Activated B cell treated with CpG ODN at 0.5 μM for 24 hours (primary cell): ENCODE measurements around the gene AURKB. TPM values are rescaled to one million over a fixed set of nuclear protein-coding genes. Genes with fewer than 3 reads are reported as not detected.

Experiments used
- ATAC-seq: fragments of 200-7000 bp; cut with Tn5 transposase; one replicate; pipeline ENCODE4 v1.10.0; 2021; ENCODE audit warnings: low read depth, mild to moderate bottlenecking, moderate library complexity
- CTCF ChIA-PET: fragments of 350-600 bp; sonication (Branson Sonifier 250); formaldehyde crosslinking; loops from one replicate; lab custom pipeline; 2021; ENCODE audit warnings: antibody characterized with exemption; lab: Charles Lee
- POLR2A ChIA-PET: fragments of 350-600 bp; sonication (Branson Sonifier 250); formaldehyde crosslinking; loops from one replicate; lab custom pipeline; 2021; ENCODE audit warnings: antibody characterized with exemption; lab: Charles Lee
- DNase-seq: peaks from one replicate; pipeline ENCODE4 v3.0.0; 2022
- H3K27ac Mint-ChIP-seq: one replicate; pipeline ENCODE4 v1.8.0; 2020; ENCODE audit warnings: mixed read lengths
- H3K27me3 Mint-ChIP-seq: one replicate; pipeline ENCODE4 v1.8.0; 2021; ENCODE audit warnings: mixed read lengths
- H3K36me3 Mint-ChIP-seq: one replicate; pipeline ENCODE4 v1.8.0; 2021; ENCODE audit warnings: low read depth, mixed read lengths
- H3K4me1 Mint-ChIP-seq: one replicate; pipeline ENCODE4 v1.8.0; 2021; ENCODE audit warnings: mixed read lengths
- H3K4me3 Mint-ChIP-seq: one replicate; pipeline ENCODE4 v1.8.0; 2020; ENCODE audit warnings: mild to moderate bottlenecking, mixed read lengths
- H3K9me3 Mint-ChIP-seq: one replicate; pipeline ENCODE4 v1.8.0; 2020; ENCODE audit warnings: mixed read lengths
- CTCF ChIP-seq: fragments of 200-600 bp; IDR thresholded peaks from one replicate; pipeline ENCODE4 v1.8.0; 2022; ENCODE audit warnings: antibody characterized with exemption, mild to moderate bottlenecking
- intact Hi-C: fragments of 100-400 bp; cut with micrococcal nuclease; formaldehyde crosslinking; loops from one replicate; pipeline ENCODE4 v1.15.1; 2024
- total RNA-seq: library from RNA; stranded (reverse); gene quantifications from 2 replicates; pipeline ENCODE4 v1.2.3, GENCODE V29; 2022

AURKB gene
- total RNA-seq, 1 donor from 2014 or later = 3.0 TPM

DNA sequence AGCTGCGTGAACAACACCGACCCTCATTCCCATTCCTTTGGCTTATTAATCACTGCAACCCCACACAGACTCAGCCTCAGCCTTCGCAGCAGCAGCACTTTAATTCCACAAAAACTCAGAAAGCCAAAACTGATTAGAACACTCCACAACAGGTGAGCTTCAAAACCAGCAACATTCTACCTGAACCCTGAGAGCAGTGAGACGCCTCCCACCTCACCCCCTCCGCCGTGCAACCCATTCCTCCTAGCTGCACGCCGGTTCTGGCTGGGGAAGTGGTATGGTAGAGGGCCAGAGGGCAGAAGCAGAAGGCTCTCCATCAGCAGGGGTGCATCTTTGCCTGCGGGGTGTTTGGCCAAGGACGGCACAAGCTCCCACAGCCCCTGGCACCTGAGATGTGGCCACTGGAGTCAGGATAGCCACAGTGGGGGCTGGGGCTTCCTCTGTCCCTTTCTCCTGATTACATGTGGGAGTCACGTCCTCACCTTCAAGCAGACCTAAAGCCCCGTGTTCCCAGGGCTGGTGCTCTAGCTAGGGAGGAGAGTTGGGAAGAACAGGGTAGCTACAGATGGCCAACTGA is 22.0 kb downstream of the AURKB start:
- Mint-ChIP-seq H3K4me3 (no peak overlapping the region), H3K4me1 (peaks cover 18% of the 10 kb centered on the region), H3K27me3 (no peaks in the 10 kb centered on the region), H3K36me3 (no peaks in the 10 kb centered on the region), H3K9me3 (no peaks in the 10 kb centered on the region), H3K27ac (no peak overlapping the region)
- no peak for DNase-seq
- intact Hi-C loops = no loop called here
- ChIA-PET POLR2A (interaction anchor here (0.8 to 12.3 kb wide), 15 partner anchors 10 to 879 kb away, joined by 3 to 365 read pairs (median 20); partner anchors contain the start of genes AURKB, CTC1, HES7 and PER1), CTCF (interaction anchor here (1.1 to 3.3 kb wide), 3 partner anchors 33 to 94 kb away, joined by 3 to 20 read pairs (median 10); no protein-coding TSS in a partner anchor)
- TF ChIP-seq CTCF = no peak
- ATAC-seq = no peak

DNA sequence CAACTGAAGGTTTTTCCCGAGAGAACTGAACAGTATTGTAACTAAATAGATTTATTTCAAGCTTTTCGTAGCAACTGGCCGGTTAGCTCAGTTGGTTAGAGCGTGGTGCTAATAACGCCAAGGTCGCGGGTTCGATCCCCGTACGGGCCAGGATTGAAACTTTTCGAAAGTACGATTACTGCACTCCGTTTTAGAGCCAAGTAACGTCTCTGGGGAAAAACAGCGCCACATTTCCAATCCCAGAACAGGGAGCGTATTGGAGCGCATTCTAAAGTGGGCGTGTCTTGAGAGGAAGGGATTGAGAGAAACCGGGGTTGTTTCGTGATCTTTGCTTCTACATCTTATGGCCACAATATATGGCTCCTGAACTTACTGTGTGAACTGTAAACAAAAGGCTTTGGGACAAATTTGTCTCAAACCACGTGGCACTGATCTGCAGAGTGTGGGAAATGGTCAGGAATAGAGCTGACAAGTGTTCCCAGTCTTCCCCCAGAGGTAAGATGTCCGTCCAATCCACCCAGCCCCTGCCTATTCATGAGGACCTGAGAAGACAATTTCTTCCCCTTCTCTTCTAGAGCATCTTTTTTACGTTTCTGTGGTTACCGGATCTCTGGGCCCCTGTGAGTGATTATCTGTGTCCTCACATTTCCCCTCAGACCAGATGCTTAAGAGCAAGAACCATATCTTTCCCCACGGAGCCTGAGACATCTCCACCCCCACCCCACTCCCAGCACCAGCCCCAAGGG is 22.7 kb downstream of the AURKB start:
- H3K9me3 Mint-ChIP-seq = no peaks in the 10 kb centered on the region
- ATAC-seq (peak; percentile 35), DNase-seq (peak; percentile 81)
- peaks cover 18% of the 10 kb centered on the region for H3K4me1 Mint-ChIP-seq
- ChIA-PET POLR2A (interaction anchor here (0.9 to 12.3 kb wide), 17 partner anchors 11 to 878 kb away, joined by 3 to 365 read pairs (median 20); partner anchors contain the start of genes AURKB, CTC1, HES7 and PER1), CTCF (interaction anchor here (0.6 to 3.3 kb wide), 7 partner anchors 29 to 108 kb away, joined by 3 to 20 read pairs (median 3); partner anchors contain the start of gene SLC25A35)
- no peak overlapping the region for H3K27ac Mint-ChIP-seq
- no peak for TF ChIP-seq CTCF
- intact Hi-C loops = loop anchor here (1.0 kb wide), 3 partner anchors 35 to 113 kb away; no protein-coding TSS in a partner anchor
- no peaks in the 10 kb centered on the region for H3K27me3 Mint-ChIP-seq
- no peak overlapping the region for H3K4me3 Mint-ChIP-seq
- no peaks in the 10 kb centered on the region for H3K36me3 Mint-ChIP-seq

DNA sequence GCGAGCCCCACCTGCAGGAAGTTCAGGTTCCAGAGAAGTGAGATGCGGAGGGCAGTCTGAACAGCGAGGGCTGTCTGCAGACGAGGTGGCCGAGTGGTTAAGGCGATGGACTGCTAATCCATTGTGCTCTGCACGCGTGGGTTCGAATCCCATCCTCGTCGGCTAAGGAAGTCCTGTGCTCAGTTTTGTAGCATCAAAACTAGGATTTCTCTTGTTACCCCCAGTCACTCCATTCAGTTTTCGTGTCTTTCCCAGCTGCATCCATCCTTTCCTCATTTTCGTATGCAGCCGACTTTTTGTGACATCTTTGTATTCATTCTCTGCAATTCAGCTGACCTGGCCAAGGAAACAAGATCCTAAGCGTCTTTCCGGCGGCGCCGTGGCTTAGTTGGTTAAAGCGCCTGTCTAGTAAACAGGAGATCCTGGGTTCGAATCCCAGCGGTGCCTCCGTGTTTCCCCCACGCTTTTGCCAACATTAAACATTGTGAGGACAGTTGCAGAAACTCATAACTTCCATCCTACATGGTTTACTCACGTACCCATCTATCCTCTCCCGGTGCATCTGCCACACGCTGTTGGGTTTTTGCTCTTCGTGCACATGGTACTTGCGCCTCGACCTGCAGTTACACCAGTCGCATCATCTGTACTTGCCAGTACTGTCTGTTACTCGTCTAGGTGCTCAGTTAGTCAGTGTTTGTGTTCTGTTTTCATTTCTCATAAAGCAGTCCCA is 23.4 kb downstream of the AURKB start:
- Mint-ChIP-seq H3K27me3 (no peaks in the 10 kb centered on the region), H3K4me1 (peaks cover 21% of the 10 kb centered on the region), H3K36me3 (no peaks in the 10 kb centered on the region), H3K9me3 (no peaks in the 10 kb centered on the region), H3K27ac (no peak overlapping the region), H3K4me3 (no peak overlapping the region)
- DNase-seq (peak; percentile 83), ATAC-seq (peak; percentile 38)
- intact Hi-C loops = loop anchor here (1.0 kb wide), 7 partner anchors 14 to 113 kb away; no protein-coding TSS in a partner anchor
- TF ChIP-seq CTCF = no peak
- ChIA-PET POLR2A (interaction anchor here (0.9 to 12.3 kb wide), 20 partner anchors 12 to 878 kb away, joined by 3 to 365 read pairs (median 10); partner anchors contain the start of genes AURKB, CTC1, HES7 and PFAS), CTCF (interaction anchor here (1.0 to 3.3 kb wide), 6 partner anchors 11 to 108 kb away, joined by 3 to 20 read pairs (median 6); partner anchors contain the start of genes SLC25A35 and TMEM107)

DNA sequence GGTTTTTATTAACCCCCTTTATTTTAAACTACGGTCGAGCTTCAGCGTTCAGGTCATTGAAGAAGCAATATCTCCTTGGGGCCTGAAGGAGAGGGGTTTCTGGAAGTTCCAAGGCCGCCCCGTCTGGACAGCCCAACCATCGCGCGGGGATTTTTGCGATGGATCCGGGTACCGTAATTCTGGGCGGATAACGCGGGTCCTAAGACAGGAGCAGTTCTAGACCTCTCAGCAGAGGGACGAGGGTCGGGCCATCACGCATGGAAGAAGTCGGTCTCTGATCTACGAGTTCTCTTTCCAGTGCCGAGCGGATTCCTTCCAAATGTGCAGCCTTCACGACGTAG is 24.0 kb downstream of the AURKB start:
- TF ChIP-seq CTCF = no peak
- Mint-ChIP-seq H3K27me3 (no peaks in the 10 kb centered on the region), H3K36me3 (no peaks in the 10 kb centered on the region), H3K9me3 (no peaks in the 10 kb centered on the region), H3K27ac (no peak overlapping the region), H3K4me3 (no peak overlapping the region), H3K4me1 (peaks cover 23% of the 10 kb centered on the region)
- ChIA-PET POLR2A (interaction anchor here (1.0 to 12.3 kb wide), 15 partner anchors 13 to 500 kb away, joined by 3 to 365 read pairs (median 15); partner anchors contain the start of genes AURKB, CTC1, HES7 and PFAS), CTCF (interaction anchor here (1.1 to 3.3 kb wide), 4 partner anchors 10 to 67 kb away, joined by 4 to 20 read pairs (median 9); partner anchors contain the start of gene TMEM107)
- intact Hi-C loops = loop anchor here (1.0 kb wide), 4 partner anchors 13 to 61 kb away; no protein-coding TSS in a partner anchor
- ATAC-seq (no peak), DNase-seq (no peak)
